ENCODE measurements around the gene ATF6. TPM values are rescaled to one million over a fixed set of nuclear protein-coding genes. Genes with fewer than 3 reads are reported as not detected.
A peak's percentile ranks its signal among the peaks of the same experiment; 100 is the strongest.
"Not testable (repeated sequence)": the region's sequence is repeated elsewhere in the genome, so short reads cannot be mapped to it uniquely, and the experiment has no call there.

Gene ATF6
- total and polyA plus RNA-seq, 3 donors from 2014 or later = 22.6 to 38.2 (median 38.0) TPM

DNA sequence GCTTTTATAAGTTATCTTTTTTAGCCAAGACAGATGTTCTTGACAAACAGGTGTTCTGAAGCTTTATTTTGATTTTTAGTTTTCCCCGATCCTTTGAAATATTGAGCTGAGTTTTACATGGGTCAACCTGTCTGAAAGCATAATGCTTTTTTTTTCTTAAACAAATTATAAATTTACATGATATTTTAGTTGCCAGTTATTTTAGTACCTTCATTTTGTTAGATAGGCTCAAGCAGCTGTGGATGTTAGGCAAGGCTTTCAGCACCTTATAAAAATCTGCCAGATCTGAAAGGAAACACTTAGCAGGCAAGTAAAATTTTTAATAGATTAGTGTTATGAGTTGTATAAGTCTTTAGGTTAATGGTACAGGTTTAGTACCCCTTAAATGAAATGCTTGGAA, 33.7 kb downstream of the ATF6 start:
- Histone ChIP-seq H3K9me3 (no peaks in the 10 kb centered on the region), H3K36me3 (ENCODE audit: low read depth, missing control alignments) (no peaks in the 10 kb centered on the region), H3K4me3 (no peak overlapping the region), H3K27ac (no peak overlapping the region), H3K27me3 (no peaks in the 10 kb centered on the region), H3K4me1 (peaks cover 4% of the 10 kb centered on the region)
- 72 to 79% methylated on average over 1 of the region's 1 CpG for WGBS, 2 donors
- no peak for TF ChIP-seq POLR2A (IDR thresholded peaks at IDR 0.05)
- TF ChIP-seq, protein P1, sequence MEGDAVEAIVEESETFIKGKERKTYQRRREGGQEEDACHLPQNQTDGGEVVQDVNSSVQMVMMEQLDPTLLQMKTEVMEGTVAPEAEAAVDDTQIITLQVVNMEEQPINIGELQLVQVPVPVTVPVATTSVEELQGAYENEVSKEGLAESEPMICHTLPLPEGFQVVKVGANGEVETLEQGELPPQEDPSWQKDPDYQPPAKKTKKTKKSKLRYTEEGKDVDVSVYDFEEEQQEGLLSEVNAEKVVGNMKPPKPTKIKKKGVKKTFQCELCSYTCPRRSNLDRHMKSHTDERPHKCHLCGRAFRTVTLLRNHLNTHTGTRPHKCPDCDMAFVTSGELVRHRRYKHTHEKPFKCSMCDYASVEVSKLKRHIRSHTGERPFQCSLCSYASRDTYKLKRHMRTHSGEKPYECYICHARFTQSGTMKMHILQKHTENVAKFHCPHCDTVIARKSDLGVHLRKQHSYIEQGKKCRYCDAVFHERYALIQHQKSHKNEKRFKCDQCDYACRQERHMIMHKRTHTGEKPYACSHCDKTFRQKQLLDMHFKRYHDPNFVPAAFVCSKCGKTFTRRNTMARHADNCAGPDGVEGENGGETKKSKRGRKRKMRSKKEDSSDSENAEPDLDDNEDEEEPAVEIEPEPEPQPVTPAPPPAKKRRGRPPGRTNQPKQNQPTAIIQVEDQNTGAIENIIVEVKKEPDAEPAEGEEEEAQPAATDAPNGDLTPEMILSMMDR (IDR thresholded peaks at IDR 0.05) = no peak
- no peak for DNase-seq
- intact Hi-C loops (cut with DNase I; ENCODE audit: low total_unique reads) = no loop called here

DNA sequence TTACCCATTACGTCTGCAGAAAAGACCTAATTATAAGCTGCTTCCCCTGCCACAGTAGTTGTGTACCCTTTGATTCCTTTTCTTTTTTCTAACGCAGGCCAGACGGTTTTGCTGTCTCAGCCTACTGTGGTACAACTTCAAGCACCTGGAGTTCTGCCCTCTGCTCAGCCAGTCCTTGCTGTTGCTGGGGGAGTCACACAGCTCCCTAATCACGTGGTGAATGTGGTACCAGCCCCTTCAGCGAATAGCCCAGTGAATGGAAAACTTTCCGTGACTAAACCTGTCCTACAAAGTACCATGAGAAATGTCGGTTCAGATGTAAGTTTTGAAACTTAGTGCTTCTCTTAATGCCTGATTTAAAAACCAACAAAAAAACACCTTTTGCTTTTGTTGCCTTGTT, 35.8 kb downstream of the ATF6 start:
- intact Hi-C loops (cut with DNase I; ENCODE audit: low total_unique reads) = no loop called here
- no peak overlapping the region for H3K27ac ChIP-seq
- H3K4me3 ChIP-seq = no peak overlapping the region
- H3K4me1 ChIP-seq = peaks cover 13% of the 10 kb centered on the region
- H3K27me3 ChIP-seq = no peaks in the 10 kb centered on the region
- DNase-seq = peak; percentile 79
- TF ChIP-seq, protein P1 (IDR thresholded peaks at IDR 0.05) = no peak
- TF ChIP-seq POLR2A (IDR thresholded peaks at IDR 0.05) = no peak
- 53 to 79% methylated on average over 7 of the region's 7 CpGs for WGBS, 2 donors
- H3K9me3 ChIP-seq = no peaks in the 10 kb centered on the region
- H3K36me3 ChIP-seq (ENCODE audit: low read depth, missing control alignments) = no peaks in the 10 kb centered on the region

DNA sequence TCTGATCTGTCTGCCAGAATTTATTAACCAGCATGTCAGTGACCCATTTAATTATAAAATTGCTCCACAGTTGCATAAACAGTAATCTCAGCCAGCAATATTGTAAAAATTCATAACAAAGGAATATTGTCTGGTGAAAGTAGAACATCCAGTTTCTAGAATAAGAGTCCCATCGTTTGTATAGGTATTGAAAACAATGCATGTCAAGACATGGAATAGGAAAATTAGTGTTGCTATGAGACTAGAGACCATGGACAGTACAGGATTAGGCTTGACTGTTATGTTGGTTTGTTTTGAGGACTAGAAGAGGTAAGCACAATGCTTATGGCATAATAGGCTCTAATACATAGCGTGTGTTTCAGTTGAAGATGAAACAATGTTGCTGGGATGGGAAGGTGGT, 37.1 kb downstream of the ATF6 start:
- no peaks in the 10 kb centered on the region for H3K27me3 ChIP-seq
- H3K4me3 ChIP-seq = no peak overlapping the region
- TF ChIP-seq, protein P1 (IDR thresholded peaks at IDR 0.05) = no peak
- TF ChIP-seq POLR2A (IDR thresholded peaks at IDR 0.05) = no peak
- 55 to 62% methylated on average over 2 of the region's 2 CpGs for WGBS, 2 donors
- no peaks in the 10 kb centered on the region for H3K36me3 ChIP-seq (ENCODE audit: low read depth, missing control alignments)
- intact Hi-C loops (cut with DNase I; ENCODE audit: low total_unique reads) = no loop called here
- peak; percentile 32 for DNase-seq
- H3K4me1 ChIP-seq = peaks cover 19% of the 10 kb centered on the region
- H3K27ac ChIP-seq = peak overlapping the region in 1 of 2 donors; percentile 0
- H3K9me3 ChIP-seq = no peaks in the 10 kb centered on the region

DNA sequence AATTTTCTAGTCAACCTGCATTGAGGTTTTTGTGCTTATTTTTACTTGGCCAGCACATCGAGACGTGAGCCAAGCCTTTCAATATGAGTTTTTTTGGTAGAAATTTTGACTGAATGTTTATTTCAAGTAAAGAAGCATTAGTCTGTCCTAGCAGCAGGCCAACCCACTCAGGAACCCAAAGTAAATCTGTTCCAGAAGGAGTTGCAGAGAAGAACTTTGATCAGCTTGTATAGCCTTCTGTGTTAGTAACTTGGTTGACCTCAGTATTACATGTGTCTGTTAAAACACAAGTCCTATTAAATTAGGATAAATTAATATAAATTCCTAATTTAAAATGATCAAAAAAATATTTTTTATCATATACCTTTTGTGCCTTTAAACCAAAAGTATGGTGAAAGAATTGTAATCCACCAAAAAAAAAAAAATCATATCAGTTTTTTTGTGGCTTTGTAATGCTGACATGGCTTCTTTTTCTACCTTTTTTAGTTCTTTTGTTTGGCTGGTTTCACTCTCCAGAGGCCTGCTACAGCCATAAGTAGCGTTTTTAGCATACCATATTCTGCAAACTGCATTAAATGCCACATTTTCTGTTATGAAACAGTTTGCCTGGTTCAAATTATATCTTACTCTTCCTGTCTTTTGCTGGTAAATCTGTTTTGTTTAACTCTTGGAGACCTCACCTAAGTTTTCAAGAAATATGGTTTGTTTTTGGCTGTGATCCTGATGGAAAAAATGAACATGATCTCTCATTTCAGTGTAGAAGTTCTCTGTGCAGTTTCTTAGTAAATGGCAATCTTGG, 39.5 kb downstream of the ATF6 start:
- Histone ChIP-seq H3K9me3 (no peaks in the 10 kb centered on the region), H3K27ac (peak overlapping the region in 1 of 2 donors; percentile 54), H3K4me1 (peaks cover 15% of the 10 kb centered on the region), H3K4me3 (no peak overlapping the region), H3K36me3 (ENCODE audit: low read depth, missing control alignments) (no peaks in the 10 kb centered on the region), H3K27me3 (no peaks in the 10 kb centered on the region)
- intact Hi-C loops (cut with DNase I; ENCODE audit: low total_unique reads) = no loop called here
- DNase-seq = no peak
- 67 to 74% methylated on average over 3 of the region's 3 CpGs for WGBS, 2 donors
- no peak for TF ChIP-seq POLR2A (IDR thresholded peaks at IDR 0.05)
- TF ChIP-seq, protein P1 (IDR thresholded peaks at IDR 0.05) = no peak

DNA sequence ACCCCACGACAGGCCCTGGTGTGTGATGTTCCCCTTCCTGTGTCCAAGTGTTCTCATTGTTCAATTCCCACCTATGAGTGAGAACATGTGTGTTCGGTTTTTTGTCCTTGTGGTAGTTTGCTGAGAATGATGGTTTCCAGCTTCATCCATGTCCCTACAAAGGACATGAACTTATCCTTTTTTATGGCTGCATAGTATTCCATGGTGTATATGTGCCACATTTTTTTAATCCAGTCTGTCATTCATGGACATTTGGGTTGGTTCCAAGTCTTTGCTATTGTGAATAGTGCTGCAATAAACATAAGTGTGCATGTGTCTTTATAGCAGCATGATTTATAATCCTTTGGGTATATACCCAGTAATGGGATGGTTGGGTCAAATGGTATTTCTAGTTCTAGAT, 43.1 kb downstream of the ATF6 start:
- H3K4me1 ChIP-seq = peaks cover 15% of the 10 kb centered on the region
- H3K9me3 ChIP-seq; H3K27me3 ChIP-seq; intact Hi-C loops (cut with DNase I; ENCODE audit: low total_unique reads); H3K36me3 ChIP-seq (ENCODE audit: low read depth, missing control alignments); H3K4me3 ChIP-seq; H3K27ac ChIP-seq; DNase-seq: not testable (repeated sequence)
- 91 to 93% methylated on average over 2 of the region's 2 CpGs for WGBS, 2 donors

DNA sequence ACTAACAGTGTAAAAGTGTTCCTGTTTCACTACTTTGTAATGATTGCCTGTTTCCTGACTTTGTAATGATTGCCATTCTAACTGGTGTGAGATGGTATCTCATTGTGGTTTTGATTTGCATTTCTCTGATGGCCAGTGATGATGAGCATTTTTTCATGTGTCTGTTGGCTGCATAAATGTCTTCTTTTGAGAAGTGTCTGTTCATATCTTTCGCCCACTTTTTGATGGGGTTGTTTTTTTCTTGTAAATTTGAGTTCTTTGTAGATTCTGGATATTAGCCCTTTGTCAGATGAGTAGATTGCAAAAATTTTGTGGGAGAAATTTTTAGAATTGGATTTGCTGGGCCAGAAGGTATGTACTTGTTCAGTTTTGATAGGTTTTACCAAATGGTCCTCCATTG, 43.5 kb downstream of the ATF6 start:
- H3K4me1 ChIP-seq = peaks cover 15% of the 10 kb centered on the region
- H3K27me3 ChIP-seq; H3K4me3 ChIP-seq; intact Hi-C loops (cut with DNase I; ENCODE audit: low total_unique reads); H3K36me3 ChIP-seq (ENCODE audit: low read depth, missing control alignments); H3K27ac ChIP-seq; DNase-seq; H3K9me3 ChIP-seq: not testable (repeated sequence)
- 92 to 100% methylated on average over 1 of the region's 1 CpG for WGBS, 2 donors

All from testis (tissue), 3 donors.